DND-41 (cell line): ENCODE data around the gene TOMM34.

Source experiments
- CTCF ChIP-seq: IDR thresholded peaks from 2 replicates; pipeline ENCODE4 v1.5.1; 2012; ENCODE audit warnings: borderline replicate concordance, low read length, moderate library complexity, mild to moderate bottlenecking; ENCODE audit not compliant: poor library complexity, severe bottlenecking; ENCODE audit errors: extremely low read depth
- EZH2 ChIP-seq: IDR thresholded peaks from 3 replicates; pipeline ENCODE4 v1.6.1; 2012; ENCODE audit warnings: borderline replicate concordance, low read depth, mild to moderate bottlenecking, moderate library complexity, low read length, inconsistent platforms; ENCODE audit not compliant: severe bottlenecking

GRCh38 chr20:44941120-44941691 lies 19.0 kb downstream of the TOMM34 start:
- TF ChIP-seq CTCF (no peak), EZH2 (no peak)
